Left hindlimb (tissue), 1 donor: ENCODE measurements around the gene DLG1.

ENCODE experiments used
- DNase-seq: peaks from one replicate; pipeline ENCODE4 v3.0.0-alpha.2; 2018

Gene DLG1

GRCh38 chr3:196994056-196994455 is 304.4 kb downstream of the DLG1 start:
- DNase-seq = no peak
